ENCODE measurements around the gene SLC44A5. TPM values are rescaled to one million over a fixed set of nuclear protein-coding genes. Genes with fewer than 3 reads are reported as not detected.

Gene SLC44A5
- total RNA-seq, 2 donors from 2014 or later, result 0.17 to 5.4 TPM

DNA sequence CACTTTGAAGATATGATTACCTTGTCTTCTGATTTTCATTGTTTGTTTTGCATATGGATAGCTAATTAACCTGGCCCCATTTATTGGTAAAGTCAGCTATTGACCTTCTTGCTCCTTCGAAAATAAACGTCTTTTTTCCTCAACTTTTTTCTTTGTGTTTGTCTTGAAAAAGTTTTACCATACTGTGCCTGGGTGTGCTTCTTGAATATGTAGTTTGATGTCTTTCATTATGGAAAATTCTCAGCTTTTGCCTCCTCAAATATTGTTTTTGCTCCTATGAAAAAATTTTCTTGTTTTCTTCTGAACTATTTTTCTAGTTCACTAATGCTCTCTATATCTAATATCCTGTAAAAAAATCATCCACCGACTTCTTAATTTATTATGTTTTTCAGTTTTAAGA is 451.8 kb downstream of the SLC44A5 start:
- H3K27ac ChIP-seq, result no peak overlapping the region
- DNase-seq, result no peak
- no peaks in the 10 kb centered on the region for H3K27me3 ChIP-seq
- no peak overlapping the region for H3K9ac ChIP-seq (ENCODE audit: low read depth in 2 of 2, low read length in 2 of 2)
- H3K4me3 ChIP-seq, result no peak overlapping the region
- H3K4me1 ChIP-seq, result no peaks in the 10 kb centered on the region
- TF ChIP-seq, protein P1, sequence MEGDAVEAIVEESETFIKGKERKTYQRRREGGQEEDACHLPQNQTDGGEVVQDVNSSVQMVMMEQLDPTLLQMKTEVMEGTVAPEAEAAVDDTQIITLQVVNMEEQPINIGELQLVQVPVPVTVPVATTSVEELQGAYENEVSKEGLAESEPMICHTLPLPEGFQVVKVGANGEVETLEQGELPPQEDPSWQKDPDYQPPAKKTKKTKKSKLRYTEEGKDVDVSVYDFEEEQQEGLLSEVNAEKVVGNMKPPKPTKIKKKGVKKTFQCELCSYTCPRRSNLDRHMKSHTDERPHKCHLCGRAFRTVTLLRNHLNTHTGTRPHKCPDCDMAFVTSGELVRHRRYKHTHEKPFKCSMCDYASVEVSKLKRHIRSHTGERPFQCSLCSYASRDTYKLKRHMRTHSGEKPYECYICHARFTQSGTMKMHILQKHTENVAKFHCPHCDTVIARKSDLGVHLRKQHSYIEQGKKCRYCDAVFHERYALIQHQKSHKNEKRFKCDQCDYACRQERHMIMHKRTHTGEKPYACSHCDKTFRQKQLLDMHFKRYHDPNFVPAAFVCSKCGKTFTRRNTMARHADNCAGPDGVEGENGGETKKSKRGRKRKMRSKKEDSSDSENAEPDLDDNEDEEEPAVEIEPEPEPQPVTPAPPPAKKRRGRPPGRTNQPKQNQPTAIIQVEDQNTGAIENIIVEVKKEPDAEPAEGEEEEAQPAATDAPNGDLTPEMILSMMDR (IDR thresholded peaks at IDR 0.05), result no peak
- no peaks in the 10 kb centered on the region for H3K9me3 ChIP-seq
- intact Hi-C loops (cut with DNase I), result no loop called here
- no peaks in the 10 kb centered on the region for H3K36me3 ChIP-seq

Other genes with a start within 250 kb of the SLC44A5 start
- 10 to 100 TPM; 38.2 to 68.9 TPM for gene ACADM, start 113.6 kb upstream of the SLC44A5 start, total RNA-seq
- gene RABGGTB, start 175.1 kb upstream of the SLC44A5 start, total RNA-seq, result 10 to 100 TPM; 58.3 to 67.6 TPM
- under 1 TPM; 0.16 to 0.20 TPM for gene MSH4, start 185.8 kb upstream of the SLC44A5 start, total RNA-seq